Gastrocnemius medialis (tissue), 4 donors: ENCODE results near the gene SPRN.
"Not testable (repeated sequence)": the region's sequence is repeated elsewhere in the genome, so short reads cannot be mapped to it uniquely, and the experiment has no call there.

Source experiments
- CTCF ChIP-seq, 5 experiments: fragments of 450-650 bp in 3 of 5; fragments of 200-600 bp in 2 of 5; sonication (generic) in 2 of 5; IDR thresholded peaks in 4 of 5; conservative IDR thresholded peaks in 1 of 5; 1 replicate in 4 of 5; 2 replicates in 1 of 5; pipeline ENCODE4 v1.5.1; 2016 to 2019; ENCODE audit warnings: antibody characterized with exemption in 5 of 5, mild to moderate bottlenecking in 3 of 5, moderate library complexity in 3 of 5
- POLR2A ChIP-seq, 2 donors: fragments of 450-650 bp; IDR thresholded peaks; one replicate each; pipeline ENCODE4 v1.6.1; 2017; ENCODE audit warnings: antibody characterized with exemption in 2 of 2, mild to moderate bottlenecking in 2 of 2, moderate library complexity in 2 of 2

- not testable (repeated sequence) for TF ChIP-seq POLR2A (IDR thresholded peaks at IDR 0.05); CTCF (IDR thresholded peaks at IDR 0.05 in 4 of 5, conservative IDR thresholded peaks at IDR 0.05 in 1 of 5)
Measured at GRCh38 chr10:133424601-133425000, at the start of gene SPRN.
